Subcutaneous adipose tissue (tissue), 4 donors: ENCODE results near the gene ARHGEF5. TPM values are rescaled to one million over a fixed set of nuclear protein-coding genes. Genes with fewer than 3 reads are reported as not detected.

Source experiments
- CTCF ChIP-seq: fragments of 450-650 bp; IDR thresholded peaks from one replicate; pipeline ENCODE4 v1.5.1; 2016; ENCODE audit warnings: low read depth, mild to moderate bottlenecking, control low read depth, antibody characterized with exemption, moderate library complexity
- total RNA-seq, 4 donors: library from RNA; depleted of rRNA; stranded (reverse); fragments of >200 nt; gene quantifications; one replicate each; pipeline ENCODE4 v1.1.0, GENCODE V29; 2016

Gene ARHGEF5
- total RNA-seq, 4 donors from 2014 or later, result 3.9 to 6.8 (median 6.8) TPM

GRCh38 chr7:144414815-144415214 is 59.6 kb downstream of the ARHGEF5 start:
- no peak for TF ChIP-seq CTCF

- no peak for TF ChIP-seq CTCF
These were observed 60.7 kb downstream of the ARHGEF5 start for GRCh38 chr7:144415858-144416257.

GRCh38 chr7:144416341-144416740 is 61.1 kb downstream of the ARHGEF5 start:
- TF ChIP-seq CTCF, result no peak

- TF ChIP-seq CTCF, result no peak
These were observed 73.2 kb downstream of the ARHGEF5 start for GRCh38 chr7:144428431-144428830.

Other genes with a start within 250 kb of the ARHGEF5 start
- not detected for gene OR2A2, start 245.8 kb upstream of the ARHGEF5 start, total RNA-seq
- gene OR2A14, start 232.2 kb upstream of the ARHGEF5 start, total RNA-seq, result not detected
- gene CTAGE4, start 171.9 kb upstream of the ARHGEF5 start, total RNA-seq, result 1 to 10 TPM in 3 of 4 donors, under 1 TPM in 1; 0.75 to 2.3 (median 1.6) TPM
- gene ARHGEF35, start 159.6 kb upstream of the ARHGEF5 start, total RNA-seq, result 1 to 10 TPM; 2.8 to 4.9 (median 4.3) TPM
- under 1 TPM in 2 of 4 donors, not detected in 2; 0.19 to 0.44 TPM for gene OR2A42, start 115.8 kb upstream of the ARHGEF5 start, total RNA-seq
- gene OR2A7, start 90.6 kb upstream of the ARHGEF5 start, total RNA-seq, result 1 to 10 TPM; 2.4 to 4.9 (median 3.7) TPM
- under 1 TPM; 0.49 to 0.88 (median 0.72) TPM for gene CTAGE8, start 86.1 kb upstream of the ARHGEF5 start, total RNA-seq
- under 1 TPM in 3 of 4 donors, not detected in 1; 0.34 to 0.66 (median 0.65) TPM for gene OR2A1, start 43.0 kb upstream of the ARHGEF5 start, total RNA-seq
- not detected for gene NOBOX, start 48.3 kb downstream of the ARHGEF5 start, total RNA-seq